ENCODE data around the gene NBEAL1. TPM values are rescaled to one million over a fixed set of nuclear protein-coding genes. Genes with fewer than 3 reads are reported as not detected.

The NBEAL1 gene
- total and polyA plus RNA-seq, 2 of the 8 experiments (the other 6 are each of a cell fraction or from before 2014, with no cell fraction given): 2.3 to 10.7 TPM

DNA sequence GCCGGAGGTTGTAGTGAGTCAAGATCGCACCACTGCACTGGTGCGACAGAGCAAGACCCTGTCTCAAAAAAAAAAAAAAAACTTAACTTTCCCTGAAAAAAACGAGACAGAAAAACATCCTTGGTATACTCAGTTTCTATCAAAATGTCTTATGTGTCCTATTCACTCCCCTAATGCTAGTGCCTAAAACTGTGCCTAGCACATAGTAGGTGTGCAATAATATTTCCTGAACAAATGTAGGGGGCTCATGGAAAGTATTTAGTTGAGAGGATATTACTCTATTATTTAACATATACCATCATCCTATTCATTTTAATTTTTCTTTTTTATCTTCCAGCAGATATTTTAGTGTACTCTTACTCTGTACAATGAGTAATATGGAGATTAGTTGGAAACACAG, 120.4 kb downstream of the NBEAL1 start (continued):
- TF ChIP-seq, protein P1, sequence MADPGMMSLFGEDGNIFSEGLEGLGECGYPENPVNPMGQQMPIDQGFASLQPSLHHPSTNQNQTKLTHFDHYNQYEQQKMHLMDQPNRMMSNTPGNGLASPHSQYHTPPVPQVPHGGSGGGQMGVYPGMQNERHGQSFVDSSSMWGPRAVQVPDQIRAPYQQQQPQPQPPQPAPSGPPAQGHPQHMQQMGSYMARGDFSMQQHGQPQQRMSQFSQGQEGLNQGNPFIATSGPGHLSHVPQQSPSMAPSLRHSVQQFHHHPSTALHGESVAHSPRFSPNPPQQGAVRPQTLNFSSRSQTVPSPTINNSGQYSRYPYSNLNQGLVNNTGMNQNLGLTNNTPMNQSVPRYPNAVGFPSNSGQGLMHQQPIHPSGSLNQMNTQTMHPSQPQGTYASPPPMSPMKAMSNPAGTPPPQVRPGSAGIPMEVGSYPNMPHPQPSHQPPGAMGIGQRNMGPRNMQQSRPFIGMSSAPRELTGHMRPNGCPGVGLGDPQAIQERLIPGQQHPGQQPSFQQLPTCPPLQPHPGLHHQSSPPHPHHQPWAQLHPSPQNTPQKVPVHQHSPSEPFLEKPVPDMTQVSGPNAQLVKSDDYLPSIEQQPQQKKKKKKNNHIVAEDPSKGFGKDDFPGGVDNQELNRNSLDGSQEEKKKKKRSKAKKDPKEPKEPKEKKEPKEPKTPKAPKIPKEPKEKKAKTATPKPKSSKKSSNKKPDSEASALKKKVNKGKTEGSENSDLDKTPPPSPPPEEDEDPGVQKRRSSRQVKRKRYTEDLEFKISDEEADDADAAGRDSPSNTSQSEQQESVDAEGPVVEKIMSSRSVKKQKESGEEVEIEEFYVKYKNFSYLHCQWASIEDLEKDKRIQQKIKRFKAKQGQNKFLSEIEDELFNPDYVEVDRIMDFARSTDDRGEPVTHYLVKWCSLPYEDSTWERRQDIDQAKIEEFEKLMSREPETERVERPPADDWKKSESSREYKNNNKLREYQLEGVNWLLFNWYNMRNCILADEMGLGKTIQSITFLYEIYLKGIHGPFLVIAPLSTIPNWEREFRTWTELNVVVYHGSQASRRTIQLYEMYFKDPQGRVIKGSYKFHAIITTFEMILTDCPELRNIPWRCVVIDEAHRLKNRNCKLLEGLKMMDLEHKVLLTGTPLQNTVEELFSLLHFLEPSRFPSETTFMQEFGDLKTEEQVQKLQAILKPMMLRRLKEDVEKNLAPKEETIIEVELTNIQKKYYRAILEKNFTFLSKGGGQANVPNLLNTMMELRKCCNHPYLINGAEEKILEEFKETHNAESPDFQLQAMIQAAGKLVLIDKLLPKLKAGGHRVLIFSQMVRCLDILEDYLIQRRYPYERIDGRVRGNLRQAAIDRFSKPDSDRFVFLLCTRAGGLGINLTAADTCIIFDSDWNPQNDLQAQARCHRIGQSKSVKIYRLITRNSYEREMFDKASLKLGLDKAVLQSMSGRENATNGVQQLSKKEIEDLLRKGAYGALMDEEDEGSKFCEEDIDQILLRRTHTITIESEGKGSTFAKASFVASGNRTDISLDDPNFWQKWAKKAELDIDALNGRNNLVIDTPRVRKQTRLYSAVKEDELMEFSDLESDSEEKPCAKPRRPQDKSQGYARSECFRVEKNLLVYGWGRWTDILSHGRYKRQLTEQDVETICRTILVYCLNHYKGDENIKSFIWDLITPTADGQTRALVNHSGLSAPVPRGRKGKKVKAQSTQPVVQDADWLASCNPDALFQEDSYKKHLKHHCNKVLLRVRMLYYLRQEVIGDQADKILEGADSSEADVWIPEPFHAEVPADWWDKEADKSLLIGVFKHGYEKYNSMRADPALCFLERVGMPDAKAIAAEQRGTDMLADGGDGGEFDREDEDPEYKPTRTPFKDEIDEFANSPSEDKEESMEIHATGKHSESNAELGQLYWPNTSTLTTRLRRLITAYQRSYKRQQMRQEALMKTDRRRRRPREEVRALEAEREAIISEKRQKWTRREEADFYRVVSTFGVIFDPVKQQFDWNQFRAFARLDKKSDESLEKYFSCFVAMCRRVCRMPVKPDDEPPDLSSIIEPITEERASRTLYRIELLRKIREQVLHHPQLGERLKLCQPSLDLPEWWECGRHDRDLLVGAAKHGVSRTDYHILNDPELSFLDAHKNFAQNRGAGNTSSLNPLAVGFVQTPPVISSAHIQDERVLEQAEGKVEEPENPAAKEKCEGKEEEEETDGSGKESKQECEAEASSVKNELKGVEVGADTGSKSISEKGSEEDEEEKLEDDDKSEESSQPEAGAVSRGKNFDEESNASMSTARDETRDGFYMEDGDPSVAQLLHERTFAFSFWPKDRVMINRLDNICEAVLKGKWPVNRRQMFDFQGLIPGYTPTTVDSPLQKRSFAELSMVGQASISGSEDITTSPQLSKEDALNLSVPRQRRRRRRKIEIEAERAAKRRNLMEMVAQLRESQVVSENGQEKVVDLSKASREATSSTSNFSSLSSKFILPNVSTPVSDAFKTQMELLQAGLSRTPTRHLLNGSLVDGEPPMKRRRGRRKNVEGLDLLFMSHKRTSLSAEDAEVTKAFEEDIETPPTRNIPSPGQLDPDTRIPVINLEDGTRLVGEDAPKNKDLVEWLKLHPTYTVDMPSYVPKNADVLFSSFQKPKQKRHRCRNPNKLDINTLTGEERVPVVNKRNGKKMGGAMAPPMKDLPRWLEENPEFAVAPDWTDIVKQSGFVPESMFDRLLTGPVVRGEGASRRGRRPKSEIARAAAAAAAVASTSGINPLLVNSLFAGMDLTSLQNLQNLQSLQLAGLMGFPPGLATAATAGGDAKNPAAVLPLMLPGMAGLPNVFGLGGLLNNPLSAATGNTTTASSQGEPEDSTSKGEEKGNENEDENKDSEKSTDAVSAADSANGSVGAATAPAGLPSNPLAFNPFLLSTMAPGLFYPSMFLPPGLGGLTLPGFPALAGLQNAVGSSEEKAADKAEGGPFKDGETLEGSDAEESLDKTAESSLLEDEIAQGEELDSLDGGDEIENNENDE (IDR thresholded peaks at IDR 0.05; ENCODE audit: insufficient replicate concordance, low read length): no peak
- TF ChIP-seq SIX5 (IDR thresholded peaks at IDR 0.05; ENCODE audit: low read depth, low read length) (no peak), PHF8 (conservative IDR thresholded peaks at IDR 0.05; ENCODE audit: low read depth, low read length) (no peak), POU5F1 (IDR thresholded peaks at IDR 0.05; ENCODE audit: low read depth, low read length) (no peak), EZH2 (IDR thresholded peaks at IDR 0.05; ENCODE audit: low read depth, low read length, severe bottlenecking) (no peak), RBBP5 (IDR thresholded peaks at IDR 0.05; ENCODE audit: borderline replicate concordance, low read depth, low read length) (no peak), KDM5A (IDR thresholded peaks at IDR 0.05; ENCODE audit: low read length) (no peak)
